Endothelial cell of umbilical vein (primary cell): ENCODE results near the gene MAX. TPM values are rescaled to one million over a fixed set of nuclear protein-coding genes. Genes with fewer than 3 reads are reported as not detected.

Source experiments
- BruUV-seq: library from RNA; stranded (reverse); fragments of 400-500 nt; replicated peaks from 2 replicates; lab custom pipeline; 2021; lab: Mats Ljungman, UMichigan
- CTCF ChIA-PET: fragments of 300-600, 350-600 bp; sonication (Branson Sonifier 250); formaldehyde crosslinking; loops from one replicate; lab custom pipeline; 2021; ENCODE audit warnings: antibody characterized with exemption, inconsistent platforms; lab: Charles Lee
- POLR2A ChIA-PET: fragments of 300-600, 350-600 bp; sonication (Branson Sonifier 250); formaldehyde crosslinking; loops from one replicate; lab custom pipeline; 2021; ENCODE audit warnings: antibody characterized with exemption, inconsistent platforms; lab: Charles Lee
- DNase-seq: peaks from one replicate; pipeline ENCODE4 v3.0.0-alpha.2; 2011; ENCODE audit warnings: low read depth, low spot score
- FAIRE-seq: peaks from 2 replicates; lab custom pipeline; 2011; peaks lifted over from hg19 to GRCh38; lab: Jason Lieb, UNC
- H2AFZ ChIP-seq: 2 replicates; pipeline ENCODE4 v1.6.0; 2012; ENCODE audit warnings: low read depth, low read length, control low read depth, inconsistent platforms
- H3K27ac ChIP-seq: 2 replicates; pipeline ENCODE4 v1.5.1; 2011; ENCODE audit warnings: low read depth, mild to moderate bottlenecking, control low read depth, low read length, moderate library complexity; ENCODE audit not compliant: insufficient read depth
- H3K27me3 ChIP-seq, 2 experiments: 2 replicates each; pipeline versions ENCODE4 v1.6.0 to v1.6.1; 2011; ENCODE audit warnings: low read length in 2 of 2, mixed read lengths in 1 of 2; ENCODE audit not compliant: control insufficient read depth in 2 of 2, insufficient read depth in 2 of 2
- H3K36me3 ChIP-seq, 2 experiments: 2 replicates in 1 of 2; 3 replicates in 1 of 2; pipeline ENCODE4 v1.5.1; 2011; ENCODE audit warnings: low read length in 2 of 2, mild to moderate bottlenecking in 1 of 2, moderate library complexity in 1 of 2; ENCODE audit not compliant: control insufficient read depth in 2 of 2, insufficient read depth in 2 of 2; ENCODE audit errors: extremely low read depth in 1 of 2
- H3K4me1 ChIP-seq: 3 replicates; pipeline ENCODE4 v1.5.1; 2011; ENCODE audit warnings: mild to moderate bottlenecking, low read length; ENCODE audit not compliant: control insufficient read depth, insufficient read depth; ENCODE audit errors: extremely low read depth
- H3K4me2 ChIP-seq: 2 replicates; pipeline ENCODE4 v1.6.1; 2011; ENCODE audit warnings: low read length, control low read depth, mixed read lengths; ENCODE audit not compliant: insufficient read depth
- H3K4me3 ChIP-seq, 3 experiments: fragments of 200-600 bp in 1 of 3; sonication (generic), shearing (Covaris generic) in 1 of 3; replicated peaks in 1 of 3; 2 replicates each; pipeline ENCODE4 v1.5.1; 2011 to 2016; ENCODE audit warnings: control low read depth in 3 of 3, low read length in 3 of 3, mild to moderate bottlenecking in 2 of 3, inconsistent platforms in 1 of 3, low read depth in 1 of 3, moderate library complexity in 1 of 3; ENCODE audit not compliant: insufficient read depth in 1 of 3
- H3K79me2 ChIP-seq: 2 replicates; pipeline ENCODE4 v1.6.0; 2012; ENCODE audit warnings: low read length, inconsistent platforms; ENCODE audit not compliant: control insufficient read depth, insufficient read depth
- H3K9ac ChIP-seq: replicated peaks from 2 replicates; pipeline ENCODE3; 2011; ENCODE audit warnings: low read length, control low read depth; ENCODE audit not compliant: insufficient read depth; ENCODE audit errors: extremely low read depth
- H3K9me1 ChIP-seq: replicated peaks from 3 replicates; pipeline ENCODE4 v1.6.0; 2011; ENCODE audit warnings: mild to moderate bottlenecking, low read length; ENCODE audit not compliant: control insufficient read depth, insufficient read depth; ENCODE audit errors: extremely low read depth
- H3K9me3 ChIP-seq: replicated peaks from 2 replicates; pipeline ENCODE4 v1.5.1; 2012; ENCODE audit warnings: low read length, inconsistent platforms; ENCODE audit not compliant: control insufficient read depth, insufficient read depth
- H4K20me1 ChIP-seq: replicated peaks from 2 replicates; pipeline ENCODE3; 2011; ENCODE audit warnings: mild to moderate bottlenecking, low read length; ENCODE audit not compliant: control insufficient read depth, insufficient read depth; ENCODE audit errors: extremely low read depth
- CTCF ChIP-seq, 2 donors: IDR thresholded peaks; 1 replicate in 1 of 2; 2 replicates in 1 of 2; pipeline ENCODE4 v1.5.1; 2011; ENCODE audit warnings: low read length in 2 of 2, mild to moderate bottlenecking in 2 of 2, moderate library complexity in 2 of 2, control low read depth in 1 of 2, inconsistent platforms in 1 of 2, low read depth in 1 of 2; ENCODE audit not compliant: insufficient read depth in 1 of 2; ENCODE audit errors: extremely low read depth in 1 of 2
- EZH2 ChIP-seq: IDR thresholded peaks from 2 replicates; pipeline ENCODE4 v1.6.1; 2012; ENCODE audit warnings: borderline replicate concordance, low read depth, mild to moderate bottlenecking, moderate library complexity, low read length, inconsistent platforms; ENCODE audit not compliant: severe bottlenecking
- FOS ChIP-seq: IDR thresholded peaks from 2 replicates; pipeline ENCODE4 v1.6.1; 2011; ENCODE audit warnings: mild to moderate bottlenecking, low read length, moderate library complexity, borderline replicate concordance; ENCODE audit not compliant: insufficient read depth
- GATA2 ChIP-seq: IDR thresholded peaks from 2 replicates; pipeline ENCODE4 v1.7.0; 2011; ENCODE audit warnings: low read depth, mild to moderate bottlenecking, moderate library complexity, mixed read lengths, low read length; ENCODE audit not compliant: insufficient read length, insufficient read depth
- JUN ChIP-seq: IDR thresholded peaks from 2 replicates; pipeline ENCODE4 v1.6.1; 2011; ENCODE audit warnings: borderline replicate concordance, low read depth; ENCODE audit not compliant: insufficient read length, insufficient read depth
- MAX ChIP-seq: IDR thresholded peaks from 2 replicates; pipeline ENCODE4 v1.6.1; 2011; ENCODE audit not compliant: insufficient read depth, insufficient read length
- MYC ChIP-seq: IDR thresholded peaks from one replicate; pipeline ENCODE4 v1.6.1; 2011; ENCODE audit warnings: mild to moderate bottlenecking, low read depth, low read length
- POLR2A ChIP-seq: IDR thresholded peaks from 2 replicates; pipeline ENCODE4 v1.6.1; 2012; ENCODE audit warnings: low read depth, mild to moderate bottlenecking, control low read depth, low read length
- POLR2AphosphoS5 ChIP-seq: IDR thresholded peaks from 2 replicates; pipeline ENCODE4 v1.6.1; 2012; ENCODE audit warnings: low read depth, mild to moderate bottlenecking, control low read depth, low read length, moderate library complexity; ENCODE audit not compliant: insufficient read depth
- dilution Hi-C: fragments of 300-500 bp; cut with MboI; formaldehyde crosslinking; loops from one replicate; pipeline ENCODE4 v1.15.0; 2019; ENCODE audit warnings: low sequenced_read_pairs; ENCODE audit not compliant: extremely low pct_ligation_motif_present
- intact Hi-C: fragments of 100-400 bp; cut with micrococcal nuclease; formaldehyde crosslinking; loops from one replicate; pipeline ENCODE4 v1.10.0; 2022
- polyA plus RNA-seq, 4 experiments: library from polyadenylated mRNA; depleted of rRNA in 3 of 4; stranded (reverse) in 3 of 4; unstranded in 1 of 4; fragments of >200 nt; gene quantifications; 2 replicates each; pipeline versions ENCODE4 v1.2.1 to v1.2.3, GENCODE V29; 2011 to 2012; ENCODE audit warnings: missing spikeins in 1 of 4
- total RNA-seq: library from RNA; stranded (reverse); gene quantifications from 2 replicates; pipeline ENCODE4 v1.2.3, GENCODE V29; 2021

MAX gene
- total and polyA plus RNA-seq, 2 donors (not counting 3 experiments of a cell fraction or from before 2014, with no cell fraction given): 70.1 to 79.5 TPM

- TF ChIP-seq MAX (no peak), POLR2AphosphoS5 (no peak), JUN (no peak), POLR2A (no peak), EZH2 (no peak), FOS (no peak), CTCF (IDR thresholded peaks at IDR 0.05; ENCODE audit: extremely low read depth in 1 of 2, insufficient read depth in 1 of 2, low read depth in 1 of 2, low read length in 2 of 2) (no peak), MYC (no peak), GATA2 (no peak)
- no peaks in the 10 kb centered on the region for H3K9me1 ChIP-seq
- no peak overlapping the region for H3K27ac ChIP-seq
- H3K36me3 ChIP-seq: no peaks in the 10 kb centered on the region
- dilution Hi-C loops: no loop called here
- BruUV-seq: no TSS peak
- H2AFZ ChIP-seq: no peak overlapping the region
- no peaks in the 10 kb centered on the region for H3K9me3 ChIP-seq
- DNase-seq: no peak
- FAIRE-seq: no peak
- H4K20me1 ChIP-seq: no peaks in the 10 kb centered on the region
- H3K4me2 ChIP-seq: no peak overlapping the region
- H3K4me3 ChIP-seq: no peak overlapping the region
- ChIA-PET POLR2A (no interaction called here), CTCF (no interaction called here)
- H3K79me2 ChIP-seq: no peaks in the 10 kb centered on the region
- H3K9ac ChIP-seq: no peak overlapping the region
- peaks cover 7 to 9% of the 10 kb centered on the region in 2 experiments for H3K27me3 ChIP-seq
- intact Hi-C loops: no loop called here
- no peaks in the 10 kb centered on the region for H3K4me1 ChIP-seq
These were observed 39.2 kb upstream of the MAX start for GRCh38 chr14:65141523-65141922.
